GM19455 (cell line): ENCODE results near the gene KLHL42.

Experiments used
- ATAC-seq: cut with Tn5 transposase; IDR thresholded peaks from one replicate; pipeline ENCODE4 v1.9.1; 2021; ENCODE audit not compliant: unreplicated experiment

Gene KLHL42

DNA sequence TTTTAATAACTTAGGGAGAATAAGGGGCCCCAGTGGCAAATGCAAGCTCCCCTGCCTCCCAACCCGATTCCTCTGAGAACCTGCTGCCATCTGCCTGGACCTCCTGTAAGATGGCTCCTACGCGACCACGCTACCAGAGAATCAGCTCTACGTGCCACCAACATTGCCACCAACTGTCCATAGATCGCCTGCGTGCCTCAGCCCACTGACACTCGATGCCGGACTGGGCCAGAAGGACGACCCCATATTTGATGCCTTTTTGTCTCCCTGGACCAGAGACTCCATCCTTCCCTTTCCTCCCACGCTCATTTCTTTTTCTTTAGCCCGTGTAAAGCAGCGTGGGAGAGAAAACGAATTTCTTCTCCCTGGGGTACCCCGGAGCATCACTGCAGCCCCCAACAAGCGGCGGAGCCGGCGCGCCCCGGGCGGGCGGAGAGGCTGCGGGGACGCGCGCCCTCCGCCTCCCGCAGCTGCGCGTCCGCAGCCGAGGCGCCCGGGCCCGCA is 565 bp upstream of the KLHL42 start:
- peak; percentile 62 for ATAC-seq

DNA sequence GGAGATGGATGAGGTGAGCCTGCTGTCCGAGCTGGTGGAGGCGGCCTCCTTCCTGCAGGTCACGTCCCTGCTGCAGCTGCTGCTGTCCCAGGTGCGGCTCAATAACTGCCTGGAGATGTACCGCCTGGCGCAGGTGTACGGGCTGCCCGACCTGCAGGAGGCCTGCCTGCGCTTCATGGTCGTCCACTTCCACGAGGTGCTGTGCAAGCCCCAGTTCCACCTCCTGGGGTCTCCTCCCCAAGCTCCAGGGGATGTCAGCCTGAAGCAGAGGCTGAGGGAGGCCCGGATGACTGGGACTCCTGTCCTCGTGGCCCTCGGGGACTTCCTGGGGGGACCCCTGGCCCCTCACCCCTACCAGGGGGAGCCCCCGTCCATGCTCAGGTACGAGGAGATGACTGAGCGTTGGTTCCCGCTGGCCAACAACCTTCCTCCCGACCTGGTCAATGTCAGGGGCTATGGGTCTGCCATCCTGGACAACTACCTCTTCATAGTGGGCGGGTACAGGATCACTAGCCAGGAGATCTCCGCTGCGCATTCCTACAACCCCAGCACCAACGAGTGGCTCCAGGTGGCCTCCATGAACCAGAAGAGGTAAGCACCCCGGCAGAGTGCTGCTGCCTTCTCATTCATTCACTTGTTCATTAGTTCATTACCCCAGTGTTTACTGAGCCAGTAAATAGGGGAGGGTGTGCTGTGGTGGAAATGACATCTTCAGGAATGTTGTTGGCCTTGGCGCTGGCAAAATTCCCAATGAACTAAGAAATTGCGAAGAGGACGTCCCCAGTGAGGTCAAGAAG is 777 bp downstream of the KLHL42 start:
- ATAC-seq: peak; percentile 30

- ATAC-seq: no peak
Observed at GRCh38 chr12:27781680-27782079, 1.6 kb downstream of the KLHL42 start.

- no peak for ATAC-seq
Observed at GRCh38 chr12:27782481-27782880, 2.4 kb downstream of the KLHL42 start.

DNA sequence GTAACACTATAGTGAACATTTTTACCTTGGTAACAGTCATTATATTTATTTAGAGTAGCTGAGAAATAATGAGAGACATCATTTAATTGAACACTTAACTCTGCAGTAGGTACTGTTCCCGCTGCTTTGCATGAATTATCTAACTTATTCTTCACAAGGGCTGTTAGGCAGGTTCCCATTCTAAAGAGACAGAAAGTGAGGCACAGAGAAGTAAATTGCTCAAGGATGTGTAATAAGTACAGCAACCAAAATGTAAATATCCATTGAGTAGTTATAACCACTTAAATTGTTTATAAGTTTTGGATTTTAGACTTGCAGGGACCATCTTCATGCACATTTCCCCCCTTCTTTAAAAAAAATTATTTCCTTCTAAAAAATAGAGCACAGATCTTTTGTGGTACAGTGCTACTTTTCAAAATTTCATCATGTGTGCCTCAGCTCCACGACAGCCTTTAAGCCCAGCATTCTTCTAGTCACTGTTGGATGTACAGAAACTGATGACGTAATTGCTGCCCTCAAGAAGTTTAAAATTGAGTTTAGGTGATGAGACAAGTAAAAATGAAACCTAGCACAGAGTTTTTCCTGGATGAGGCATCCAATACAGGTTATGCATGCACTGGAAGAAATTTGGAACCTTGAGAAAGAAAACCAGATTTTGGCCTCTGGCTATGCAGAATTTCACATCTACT is 6.0 kb downstream of the KLHL42 start:
- no peak for ATAC-seq

DNA sequence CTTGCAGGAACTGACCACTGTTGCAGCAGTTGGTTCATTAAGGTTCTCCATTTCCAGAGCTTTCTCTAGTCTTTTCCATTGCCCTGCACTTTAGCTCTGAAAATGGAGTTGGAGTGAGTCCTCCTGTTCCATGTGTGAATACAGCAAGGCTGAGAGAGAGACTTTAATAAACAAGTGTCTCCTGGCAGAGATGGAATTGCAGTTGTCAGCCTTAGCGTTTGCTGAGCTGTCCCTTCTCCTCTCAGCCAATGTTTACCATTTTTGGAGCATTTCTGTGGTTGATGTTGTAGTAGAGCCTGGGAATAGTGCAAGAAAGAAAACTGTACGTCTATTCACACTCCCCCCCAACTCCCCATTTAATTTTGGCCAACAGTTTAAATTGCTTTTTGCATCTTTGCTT is 7.5 kb downstream of the KLHL42 start:
- no peak for ATAC-seq

- no peak for ATAC-seq
Observed at GRCh38 chr12:27790179-27790578, 10.1 kb downstream of the KLHL42 start.

- no peak for ATAC-seq
Observed at GRCh38 chr12:27794818-27795584, 15.0 kb downstream of the KLHL42 start.

DNA sequence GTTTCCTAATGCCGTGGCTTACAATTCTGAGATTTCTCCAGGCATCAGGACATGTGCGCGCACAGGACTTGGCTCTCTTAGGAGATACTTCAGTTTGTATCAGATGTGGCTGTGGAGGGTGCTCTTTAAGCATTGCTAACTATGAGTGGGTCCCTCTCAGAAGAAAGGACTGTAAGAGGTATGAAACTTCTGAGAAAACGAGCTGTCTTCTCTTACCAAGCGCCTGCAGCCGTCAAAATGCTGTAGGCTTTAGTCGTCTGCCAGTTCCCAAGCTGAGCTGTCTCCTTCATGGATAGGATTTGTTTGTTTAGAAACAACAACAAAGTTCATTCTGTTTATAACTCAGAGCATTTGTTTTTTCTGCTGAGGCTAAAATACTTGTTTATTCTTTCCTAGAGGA is 16.1 kb downstream of the KLHL42 start:
- ATAC-seq: no peak

DNA sequence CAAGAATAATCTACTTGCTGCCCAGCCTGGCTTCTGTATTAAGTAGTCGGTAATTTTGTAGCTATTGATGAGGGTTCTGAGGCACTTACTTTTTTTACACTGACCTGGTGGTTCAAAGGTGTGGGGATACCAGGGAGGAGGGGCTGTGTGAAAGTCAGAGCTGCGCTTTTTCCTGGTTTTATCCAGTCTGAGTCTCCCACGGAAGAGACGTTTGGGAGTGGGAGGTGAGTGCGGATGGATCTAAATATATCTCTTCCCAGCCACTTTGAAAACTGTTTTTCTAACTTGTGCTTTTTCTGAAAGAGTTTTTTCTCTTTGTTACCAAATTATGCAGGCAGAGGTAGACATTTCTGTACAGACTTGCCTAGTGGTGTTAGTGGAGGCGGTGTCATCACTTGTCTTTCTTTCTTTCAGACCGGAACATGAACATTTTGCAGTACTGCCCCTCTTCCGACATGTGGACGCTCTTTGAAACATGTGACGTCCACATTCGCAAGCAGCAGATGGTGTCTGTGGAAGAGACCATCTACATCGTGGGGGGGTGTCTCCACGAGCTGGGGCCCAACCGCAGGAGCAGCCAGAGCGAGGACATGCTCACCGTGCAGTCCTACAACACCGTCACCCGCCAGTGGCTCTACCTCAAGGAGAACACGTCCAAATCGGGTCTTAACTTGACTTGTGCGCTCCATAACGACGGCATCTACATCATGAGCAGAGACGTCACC is 17.4 kb downstream of the KLHL42 start:
- ATAC-seq: no peak

DNA sequence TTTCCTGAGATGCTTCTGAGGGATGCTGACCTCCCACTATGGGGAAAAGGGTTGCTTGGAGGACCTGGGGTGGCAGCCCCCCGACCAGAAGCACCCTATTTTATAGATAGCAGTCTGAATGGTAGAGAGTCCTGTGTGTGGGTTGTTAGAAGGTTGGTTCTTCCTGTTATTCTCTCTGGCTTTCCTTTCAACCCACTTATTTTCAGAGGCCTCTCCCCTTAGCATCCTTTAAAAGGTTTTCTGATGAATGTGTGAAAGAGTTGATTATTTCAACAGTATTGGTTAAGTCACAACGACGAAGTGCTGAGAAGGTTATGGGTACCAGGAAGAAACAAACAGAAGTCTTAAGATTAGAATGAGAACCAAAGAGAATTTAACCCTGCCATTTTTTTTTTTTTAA is 20.8 kb downstream of the KLHL42 start:
- ATAC-seq: no peak

GRCh38 chr12:27801630-27802029 is 21.6 kb downstream of the KLHL42 start:
- ATAC-seq: no peak

GRCh38 chr12:27802511-27802910 is 22.5 kb downstream of the KLHL42 start:
- no peak for ATAC-seq

GRCh38 chr12:27802936-27803335 is 22.9 kb downstream of the KLHL42 start:
- no peak for ATAC-seq

DNA sequence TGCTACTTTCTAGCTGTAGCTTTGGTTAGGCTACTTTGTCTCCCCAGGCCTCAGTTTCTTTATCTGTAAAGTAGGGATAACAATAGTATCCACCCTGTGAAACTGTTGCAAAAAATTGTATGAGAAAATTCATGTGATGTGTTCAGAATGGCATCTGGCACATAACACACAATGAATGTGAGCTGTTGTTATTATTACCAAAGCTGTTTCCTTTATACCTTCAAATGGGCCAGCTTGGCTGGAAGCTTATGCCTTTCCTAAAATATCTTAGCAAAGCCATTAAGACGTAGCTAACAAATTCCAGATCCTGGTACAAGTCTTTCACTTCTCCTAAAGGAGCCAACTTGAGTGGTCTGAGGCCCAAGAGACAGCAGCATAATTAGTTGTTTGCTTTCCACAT is 25.2 kb downstream of the KLHL42 start:
- no peak for ATAC-seq

GRCh38 chr12:27806259-27806658 is 26.2 kb downstream of the KLHL42 start:
- ATAC-seq: no peak

GRCh38 chr12:27807063-27807703 is 27.1 kb downstream of the KLHL42 start:
- ATAC-seq: no peak

GRCh38 chr12:27808841-27809240 is 28.8 kb downstream of the KLHL42 start:
- no peak for ATAC-seq

DNA sequence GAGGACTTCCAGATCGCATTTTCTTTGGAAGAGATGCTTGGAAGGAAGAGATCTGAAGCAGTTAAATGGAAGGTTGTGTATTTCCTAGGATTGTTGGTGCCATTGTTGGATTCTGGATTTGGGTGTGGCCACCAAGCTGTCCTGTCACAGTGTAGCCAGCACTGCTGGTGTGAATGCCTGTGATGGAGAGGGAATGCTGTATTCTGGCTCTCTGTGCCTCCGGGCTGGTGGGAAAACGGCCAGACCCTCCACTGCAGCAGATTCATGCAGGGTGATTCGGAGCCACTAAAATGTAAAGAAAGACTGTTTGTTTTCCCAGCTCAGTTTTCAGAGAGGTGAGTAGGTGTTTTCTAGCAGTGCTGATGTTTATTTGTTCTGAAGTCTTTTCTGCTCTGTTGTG is 30.7 kb downstream of the KLHL42 start:
- no peak for ATAC-seq

DNA sequence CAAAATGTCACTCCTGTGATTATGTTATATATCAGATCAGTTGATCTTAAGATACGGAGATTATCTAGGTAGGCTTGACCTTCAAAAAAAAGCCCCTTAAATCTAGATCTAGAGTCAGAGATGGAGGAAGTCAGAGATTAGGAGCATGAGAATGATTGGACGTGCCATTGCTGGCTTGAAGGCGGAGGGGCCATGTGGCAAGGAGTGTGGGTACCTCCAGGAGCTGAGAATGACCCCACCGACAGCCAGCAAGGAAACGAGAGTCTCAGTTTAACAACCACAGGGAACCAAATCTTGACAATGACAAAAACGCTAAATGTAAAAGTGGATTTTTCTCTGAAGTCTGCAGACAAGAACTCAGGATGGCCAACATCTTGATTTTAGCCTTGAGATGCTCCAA is 32.5 kb downstream of the KLHL42 start:
- no peak for ATAC-seq

GRCh38 chr12:27814411-27814810 is 34.4 kb downstream of the KLHL42 start:
- no peak for ATAC-seq
